Measurements from ENCODE around the gene PRKRA. TPM values are rescaled to one million over a fixed set of nuclear protein-coding genes. Genes with fewer than 3 reads are reported as not detected.

The PRKRA gene
- total and polyA plus RNA-seq, 2 of the 8 experiments (the other 6 are each of a cell fraction or from before 2014, with no cell fraction given): 25.4 to 60.4 TPM

- WGBS, 2 experiments (ENCODE audit: extremely low coverage in 1 of 2, insufficient coverage in 1 of 2, insufficient read length in 1 of 2, insufficient replicate concordance in 2 of 2, low coverage in 1 of 2, low lambda C conversion rate in 2 of 2, missing lambda C conversion rate in 1 of 2): 85% methylated on average over 4 of the region's 4 CpGs; no CpG with 5 or more reads in 1 of the 2 experiments
- CTCF ChIA-PET (ENCODE audit: partially characterized antibody): interaction anchor here (1.4 kb wide), 1 partner anchor 17 kb away, joined by 3 read pairs; no protein-coding TSS in a partner anchor
- H3K14ac ChIP-seq (ENCODE audit: insufficient read length): no peak overlapping the region
These were observed 45.1 kb upstream of the PRKRA start for GRCh38 chr2:178496049-178496448.

More at GRCh38 chr2:178496049-178496448, 45.1 kb upstream of the PRKRA start:
- Histone ChIP-seq H3K18ac (ENCODE audit: extremely low read depth, low read length) (no peak overlapping the region), H2AK5ac (ENCODE audit: low read depth, low read length) (no peak overlapping the region), H4K5ac (ENCODE audit: insufficient read length, low read depth, low read length) (no peak overlapping the region), H3K27me3 (replicated peaks in 1 of 4; ENCODE audit: control insufficient read depth in 3 of 4, extremely low read depth in 1 of 4, insufficient read depth in 3 of 4, low read length in 3 of 4) (peaks cover 0 to 1% (median 0%) of the 10 kb centered on the region in 4 experiments; a peak in 1 of 7 replicates), H4K91ac (replicated peaks; ENCODE audit: insufficient read length, low read length) (no peak overlapping the region), H3K4me1 (replicated peaks in 1 of 4; ENCODE audit: control insufficient read depth in 3 of 4, insufficient read depth in 4 of 4, low read length in 3 of 4) (no peaks in the 10 kb centered on the region), H3K4me2 (ENCODE audit: insufficient read depth in 1 of 2, low read depth in 2 of 2, low read length in 2 of 2) (no peak overlapping the region), H3K23ac (ENCODE audit: insufficient read length) (no peak overlapping the region), H3K4me3 (ENCODE audit: extremely low read depth in 1 of 4, insufficient read depth in 2 of 4, low read depth in 3 of 4, low read length in 4 of 4) (no peak overlapping the region), H2BK120ac (replicated peaks; ENCODE audit: low read depth, low read length) (no peak overlapping the region), H4K20me1 (replicated peaks in 1 of 2; ENCODE audit: control insufficient read depth in 1 of 2, insufficient read depth in 2 of 2, low read length in 2 of 2) (peaks cover 0 to 1% of the 10 kb centered on the region in 2 experiments), H3K79me1 (ENCODE audit: low read depth, low read length) (no peaks in the 10 kb centered on the region), H2AFZ (ENCODE audit: low read length) (no peak overlapping the region), H3K23me2 (ENCODE audit: low read depth, low read length) (no peaks in the 10 kb centered on the region), H3K9ac (replicated peaks in 1 of 4; ENCODE audit: extremely low read depth in 1 of 4, low read depth in 3 of 4, low read length in 3 of 4) (no peak overlapping the region), H3K36me3 (ENCODE audit: control insufficient read depth in 2 of 4, insufficient read depth in 4 of 4, low read length in 3 of 4) (peaks cover 2 to 33% (median 13%) of the 10 kb centered on the region in 4 experiments; a peak in 7 of 8 replicates), H4K8ac (ENCODE audit: extremely low read depth, insufficient read depth, low read length) (no peak overlapping the region), H2BK15ac (ENCODE audit: low read length) (no peak overlapping the region), H2BK5ac (ENCODE audit: low read depth, low read length) (no peak overlapping the region), H3K79me2 (ENCODE audit: control insufficient read depth in 1 of 2, insufficient read depth in 2 of 2, low read length in 2 of 2) (no peaks in the 10 kb centered on the region), H3K9me3 (ENCODE audit: insufficient read depth in 2 of 2, low read depth in 1 of 2, low read length in 1 of 2) (no peaks in the 10 kb centered on the region), H3K27ac (ENCODE audit: low read depth, low read length) (no peak overlapping the region), H2BK20ac (ENCODE audit: low read length) (no peak overlapping the region), H2BK12ac (ENCODE audit: low read depth, low read length) (no peak overlapping the region), H3K4ac (replicated peaks; ENCODE audit: insufficient read length, low read depth, low read length) (no peak overlapping the region), H3K56ac (replicated peaks; ENCODE audit: insufficient read length, low read depth, low read length) (no peak overlapping the region)
- DNase-seq (ENCODE audit: low read depth in 1 of 2, low spot score in 2 of 2) (no peak), FAIRE-seq (no peak)
- POLR2A ChIA-PET (ENCODE audit: partially characterized antibody): interaction anchor here (1.1 kb wide), 1 partner anchor 14 kb away, joined by 3 read pairs; no protein-coding TSS in a partner anchor
- TF ChIP-seq ZNF274 (IDR thresholded peaks at IDR 0.05; ENCODE audit: borderline replicate concordance, extremely low read depth, low read length) (no peak), SIN3A (conservative IDR thresholded peaks at IDR 0.05 in 1 of 2, IDR thresholded peaks at IDR 0.05 in 1 of 2; ENCODE audit: low read depth in 1 of 2, low read length in 2 of 2) (no peak), TEAD4 (IDR thresholded peaks at IDR 0.05; ENCODE audit: low read depth, low read length) (no peak), SAP30 (IDR thresholded peaks at IDR 0.05; ENCODE audit: insufficient read depth, insufficient replicate concordance, low read length) (no peak), SP4 (IDR thresholded peaks at IDR 0.05; ENCODE audit: low read length) (no peak), HDAC2 (IDR thresholded peaks at IDR 0.05; ENCODE audit: borderline replicate concordance in 1 of 2, low read depth in 2 of 2, low read length in 2 of 2) (no peak)
- TF ChIP-seq, protein P1, sequence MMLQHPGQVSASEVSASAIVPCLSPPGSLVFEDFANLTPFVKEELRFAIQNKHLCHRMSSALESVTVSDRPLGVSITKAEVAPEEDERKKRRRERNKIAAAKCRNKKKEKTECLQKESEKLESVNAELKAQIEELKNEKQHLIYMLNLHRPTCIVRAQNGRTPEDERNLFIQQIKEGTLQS (IDR thresholded peaks at IDR 0.05; ENCODE audit: insufficient read depth, low read depth, low read length): no peak
- TF ChIP-seq, protein P2, sequence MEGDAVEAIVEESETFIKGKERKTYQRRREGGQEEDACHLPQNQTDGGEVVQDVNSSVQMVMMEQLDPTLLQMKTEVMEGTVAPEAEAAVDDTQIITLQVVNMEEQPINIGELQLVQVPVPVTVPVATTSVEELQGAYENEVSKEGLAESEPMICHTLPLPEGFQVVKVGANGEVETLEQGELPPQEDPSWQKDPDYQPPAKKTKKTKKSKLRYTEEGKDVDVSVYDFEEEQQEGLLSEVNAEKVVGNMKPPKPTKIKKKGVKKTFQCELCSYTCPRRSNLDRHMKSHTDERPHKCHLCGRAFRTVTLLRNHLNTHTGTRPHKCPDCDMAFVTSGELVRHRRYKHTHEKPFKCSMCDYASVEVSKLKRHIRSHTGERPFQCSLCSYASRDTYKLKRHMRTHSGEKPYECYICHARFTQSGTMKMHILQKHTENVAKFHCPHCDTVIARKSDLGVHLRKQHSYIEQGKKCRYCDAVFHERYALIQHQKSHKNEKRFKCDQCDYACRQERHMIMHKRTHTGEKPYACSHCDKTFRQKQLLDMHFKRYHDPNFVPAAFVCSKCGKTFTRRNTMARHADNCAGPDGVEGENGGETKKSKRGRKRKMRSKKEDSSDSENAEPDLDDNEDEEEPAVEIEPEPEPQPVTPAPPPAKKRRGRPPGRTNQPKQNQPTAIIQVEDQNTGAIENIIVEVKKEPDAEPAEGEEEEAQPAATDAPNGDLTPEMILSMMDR (IDR thresholded peaks at IDR 0.05; ENCODE audit: control extremely low read depth in 1 of 3, insufficient read depth in 1 of 3, low read depth in 1 of 3, low read length in 3 of 3): no peak

All from H1 (cell line).